Left lung (tissue), 10 donors: Measurements from ENCODE around the gene CFAP299. TPM values are rescaled to one million over a fixed set of nuclear protein-coding genes. Genes with fewer than 3 reads are reported as not detected.

ENCODE experiments used
- ATAC-seq: fragments of 200-7000 bp; cut with Tn5 transposase; one replicate; pipeline ENCODE4 v1.9.1; 2020; ENCODE audit warnings: moderate library complexity
- DNase-seq, 4 donors: peaks; one replicate each; pipeline ENCODE4 v3.0.0-alpha.2; 2013 to 2020
- H3K27ac ChIP-seq, 2 donors: fragments of 200-600 bp; sonication (generic) in 1 of 2; one replicate each; pipeline versions ENCODE4 v1.5.0 to v1.8.0; 2020 to 2021
- H3K27me3 ChIP-seq, 2 donors: fragments of 200-600 bp; sonication (generic) in 1 of 2; one replicate each; pipeline versions ENCODE4 v1.5.0 to v1.8.0; 2020 to 2021
- H3K36me3 ChIP-seq, 2 donors: fragments of 200-600 bp; sonication (generic) in 1 of 2; one replicate each; pipeline versions ENCODE4 v1.5.0 to v1.8.0; 2020 to 2021
- H3K4me1 ChIP-seq, 2 donors: fragments of 200-600 bp; one replicate each; pipeline ENCODE4 v1.8.0; 2021
- H3K4me3 ChIP-seq, 2 donors: fragments of 200-600 bp; sonication (generic) in 1 of 2; one replicate each; pipeline versions ENCODE4 v1.5.0 to v1.8.0; 2020 to 2021; ENCODE audit warnings: mild to moderate bottlenecking in 1 of 2
- H3K9me3 ChIP-seq, 2 donors: fragments of 200-600 bp; sonication (generic) in 1 of 2; one replicate each; pipeline versions ENCODE4 v1.5.0 to v1.8.0; 2020 to 2021
- intact Hi-C, 2 donors: fragments of 100-400 bp; cut with DNase I; formaldehyde crosslinking; loops; one replicate each; pipeline versions ENCODE4 v1.11.2 to v1.14.2; 2022
- polyA plus RNA-seq, 6 donors: library from polyadenylated mRNA; unstranded; fragments of 120-200 nt; gene quantifications; one replicate each; pipeline ENCODE4 v1.2.1, GENCODE V29; 2013; ENCODE audit not compliant: insufficient read length in 6 of 6
- total RNA-seq, 2 donors: library from RNA; stranded (reverse); fragmentation: NEBNext Ultra II Directional; extraction: Animal tissue kit (Norgen Biotek cat#: 25700); gene quantifications; one replicate each; pipeline ENCODE4 v1.2.1, GENCODE V29; 2021
- TF ChIP-seq, protein P1 (sequence below), 2 donors: fragments of 200-600 bp; sonication (generic) in 1 of 2; IDR thresholded peaks; one replicate each; pipeline versions ENCODE4 v1.5.0 to v1.8.0; 2021; ENCODE audit warnings: antibody characterized with exemption in 2 of 2
- donor health status: DM: no; HTN: yes; CAD: no.
- donor health status: DM: no; HTN: no; CAD: no.

CFAP299 gene
- total and polyA plus RNA-seq, 8 donors, result 1.2 to 2.3 (median 1.6) TPM; not detected in 1

DNA sequence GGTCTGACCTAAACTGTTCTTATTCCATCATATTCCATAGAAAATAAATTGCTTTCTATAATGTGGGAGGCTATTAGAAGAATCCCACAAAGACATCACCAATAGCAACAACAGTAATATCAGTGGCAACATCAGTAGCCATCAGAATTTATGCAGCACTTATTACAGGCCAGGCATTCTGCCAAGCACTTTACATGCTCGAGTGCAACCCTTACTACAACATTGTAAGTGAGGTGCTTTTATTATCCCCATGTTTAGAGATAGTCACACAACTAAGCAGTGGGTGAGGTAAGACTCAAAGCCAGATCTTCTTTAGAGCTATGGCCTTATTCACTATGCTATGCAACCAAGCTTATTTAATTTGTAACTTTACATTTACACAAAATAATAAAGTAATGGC, 377.9 kb downstream of the CFAP299 start:
- Histone ChIP-seq H3K9me3 (peaks cover 0 to 2% of the 10 kb centered on the region in 2 donors), H3K27ac (no peak overlapping the region), H3K4me3 (no peak overlapping the region), H3K36me3 (no peaks in the 10 kb centered on the region), H3K4me1 (no peaks in the 10 kb centered on the region), H3K27me3 (no peaks in the 10 kb centered on the region)
- intact Hi-C loops, result no loop called here
- ATAC-seq (no peak), DNase-seq (no peak)
- TF ChIP-seq, protein P1, sequence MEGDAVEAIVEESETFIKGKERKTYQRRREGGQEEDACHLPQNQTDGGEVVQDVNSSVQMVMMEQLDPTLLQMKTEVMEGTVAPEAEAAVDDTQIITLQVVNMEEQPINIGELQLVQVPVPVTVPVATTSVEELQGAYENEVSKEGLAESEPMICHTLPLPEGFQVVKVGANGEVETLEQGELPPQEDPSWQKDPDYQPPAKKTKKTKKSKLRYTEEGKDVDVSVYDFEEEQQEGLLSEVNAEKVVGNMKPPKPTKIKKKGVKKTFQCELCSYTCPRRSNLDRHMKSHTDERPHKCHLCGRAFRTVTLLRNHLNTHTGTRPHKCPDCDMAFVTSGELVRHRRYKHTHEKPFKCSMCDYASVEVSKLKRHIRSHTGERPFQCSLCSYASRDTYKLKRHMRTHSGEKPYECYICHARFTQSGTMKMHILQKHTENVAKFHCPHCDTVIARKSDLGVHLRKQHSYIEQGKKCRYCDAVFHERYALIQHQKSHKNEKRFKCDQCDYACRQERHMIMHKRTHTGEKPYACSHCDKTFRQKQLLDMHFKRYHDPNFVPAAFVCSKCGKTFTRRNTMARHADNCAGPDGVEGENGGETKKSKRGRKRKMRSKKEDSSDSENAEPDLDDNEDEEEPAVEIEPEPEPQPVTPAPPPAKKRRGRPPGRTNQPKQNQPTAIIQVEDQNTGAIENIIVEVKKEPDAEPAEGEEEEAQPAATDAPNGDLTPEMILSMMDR (IDR thresholded peaks at IDR 0.05), result no peak

- no peak for DNase-seq
- intact Hi-C loops, result no loop called here
- no peak overlapping the region for H3K27ac ChIP-seq
- no peaks in the 10 kb centered on the region for H3K4me1 ChIP-seq
- no peak for ATAC-seq
- H3K4me3 ChIP-seq, result no peak overlapping the region
- TF ChIP-seq, protein P1 (IDR thresholded peaks at IDR 0.05), result no peak
- no peaks in the 10 kb centered on the region for H3K27me3 ChIP-seq
- peaks cover 0 to 37% of the 10 kb centered on the region in 2 donors for H3K9me3 ChIP-seq
- H3K36me3 ChIP-seq, result no peaks in the 10 kb centered on the region
Measured at GRCh38 chr4:80717204-80717603, 381.7 kb downstream of the CFAP299 start.

DNA sequence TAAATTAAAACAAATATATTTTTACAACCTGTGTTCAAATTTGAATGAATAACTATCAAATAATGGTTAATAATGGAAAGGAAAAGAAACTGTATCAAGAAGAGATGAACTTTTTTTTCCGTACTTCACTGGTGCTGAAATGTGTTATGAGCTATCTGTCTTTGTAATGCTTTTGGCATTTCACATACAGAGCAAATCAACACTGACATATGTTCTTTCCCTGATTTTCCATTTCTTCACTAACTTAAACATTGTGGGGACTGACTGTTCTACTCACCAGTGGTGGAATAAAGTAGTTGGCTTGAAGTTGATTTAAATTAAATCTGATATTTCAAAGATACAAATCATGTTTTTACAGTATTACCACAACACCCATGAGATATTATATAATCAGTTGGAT, 390.9 kb downstream of the CFAP299 start:
- Histone ChIP-seq H3K4me1 (no peaks in the 10 kb centered on the region), H3K27ac (no peak overlapping the region), H3K4me3 (no peak overlapping the region), H3K9me3 (peaks cover 0 to 13% of the 10 kb centered on the region in 2 donors), H3K27me3 (no peaks in the 10 kb centered on the region), H3K36me3 (no peaks in the 10 kb centered on the region)
- intact Hi-C loops, result no loop called here
- DNase-seq (no peak), ATAC-seq (no peak)
- TF ChIP-seq, protein P1 (IDR thresholded peaks at IDR 0.05), result no peak

GRCh38 chr4:80730158-80730557, 394.6 kb downstream of the CFAP299 start:
- TF ChIP-seq, protein P1 (IDR thresholded peaks at IDR 0.05), result no peak
- Histone ChIP-seq H3K4me1 (no peaks in the 10 kb centered on the region), H3K27ac (no peak overlapping the region), H3K9me3 (no peaks in the 10 kb centered on the region), H3K27me3 (no peaks in the 10 kb centered on the region), H3K4me3 (no peak overlapping the region), H3K36me3 (no peaks in the 10 kb centered on the region)
- intact Hi-C loops, result no loop called here
- no peak for DNase-seq
- ATAC-seq, result no peak

GRCh38 chr4:80731436-80731835, 395.9 kb downstream of the CFAP299 start:
- Histone ChIP-seq H3K27me3 (no peaks in the 10 kb centered on the region), H3K36me3 (no peaks in the 10 kb centered on the region), H3K27ac (no peak overlapping the region), H3K9me3 (no peaks in the 10 kb centered on the region), H3K4me1 (no peaks in the 10 kb centered on the region), H3K4me3 (no peak overlapping the region)
- ATAC-seq (no peak), DNase-seq (no peak)
- TF ChIP-seq, protein P1 (IDR thresholded peaks at IDR 0.05), result no peak
- intact Hi-C loops, result no loop called here
